Activated CD4-positive, alpha-beta memory T cell treated with anti-CD3 and anti-CD28 coated beads for 36 hours (primary cell): ENCODE results near the gene SPOCD1. TPM values are rescaled to one million over a fixed set of nuclear protein-coding genes. Genes with fewer than 3 reads are reported as not detected.
"Not testable (repeated sequence)": the region's sequence is repeated elsewhere in the genome, so short reads cannot be mapped to it uniquely, and the experiment has no call there.

ENCODE experiments used
- CTCF ChIA-PET: fragments of 350-600 bp; sonication (Branson Sonifier 250); formaldehyde crosslinking; loops from one replicate; lab custom pipeline; 2021; ENCODE audit warnings: antibody characterized with exemption, inconsistent platforms; lab: Charles Lee
- POLR2A ChIA-PET: fragments of 350-600 bp; sonication (Branson Sonifier 250); formaldehyde crosslinking; loops from one replicate; lab custom pipeline; 2021; ENCODE audit warnings: antibody characterized with exemption; lab: Charles Lee
- DNase-seq: peaks from one replicate; pipeline ENCODE4 v3.0.0-alpha.2; 2020
- H3K27ac Mint-ChIP-seq: one replicate; pipeline ENCODE4 v1.8.0; 2021; ENCODE audit warnings: mixed read lengths
- H3K27me3 Mint-ChIP-seq: one replicate; pipeline ENCODE4 v1.8.0; 2021; ENCODE audit warnings: mixed read lengths
- H3K36me3 Mint-ChIP-seq: one replicate; pipeline ENCODE4 v1.8.0; 2021; ENCODE audit warnings: mixed read lengths
- H3K4me1 Mint-ChIP-seq: one replicate; pipeline ENCODE4 v1.8.0; 2021; ENCODE audit warnings: low read depth, mixed read lengths
- H3K4me3 Mint-ChIP-seq: one replicate; pipeline ENCODE4 v1.8.0; 2021; ENCODE audit warnings: mild to moderate bottlenecking, mixed read lengths
- H3K9me3 Mint-ChIP-seq: one replicate; pipeline ENCODE4 v1.8.0; 2021; ENCODE audit warnings: mixed read lengths
- intact Hi-C: fragments of 100-400 bp; cut with micrococcal nuclease; formaldehyde crosslinking; loops from one replicate; pipeline ENCODE4 v1.15.1; 2023
- total RNA-seq, 2 experiments: library from RNA; stranded (reverse); gene quantifications; one replicate each; pipeline ENCODE4 v1.2.3, GENCODE V29; 2021

SPOCD1 gene
- total RNA-seq, 2 experiments from 2014 or later, result 0.73 to 0.78 TPM

GRCh38 chr1:31828926-31829690 is 13.3 kb upstream of the SPOCD1 start:
- Mint-ChIP-seq H3K27ac (no peak overlapping the region), H3K36me3 (no peaks in the 10 kb centered on the region), H3K9me3 (no peaks in the 10 kb centered on the region), H3K4me3 (no peak overlapping the region), H3K4me1 (peaks cover 21% of the 10 kb centered on the region), H3K27me3 (no peaks in the 10 kb centered on the region)
- ChIA-PET CTCF (no interaction called here), POLR2A (interaction anchor here (1.0 kb wide), 1 partner anchor 185 kb away, joined by 5 read pairs; the partner anchor contains the start of gene PEF1)
- no peak for DNase-seq
- intact Hi-C loops, result no loop called here

- POLR2A ChIA-PET, result interaction anchor here (1.5 kb wide), 1 partner anchor 13 kb away, joined by 3 read pairs; no protein-coding TSS in a partner anchor
- Mint-ChIP-seq H3K36me3 (no peaks in the 10 kb centered on the region), H3K4me1 (peaks cover 21% of the 10 kb centered on the region), H3K9me3 (no peaks in the 10 kb centered on the region), H3K4me3 (no peak overlapping the region), H3K27ac (no peak overlapping the region), H3K27me3 (no peaks in the 10 kb centered on the region)
- intact Hi-C loops, result no loop called here
- no peak for DNase-seq
- CTCF ChIA-PET, result no interaction called here
These were observed 12.5 kb upstream of the SPOCD1 start for GRCh38 chr1:31828341-31828740.

- Mint-ChIP-seq H3K27ac (no peak overlapping the region), H3K4me1 (peaks cover 21% of the 10 kb centered on the region), H3K27me3 (no peaks in the 10 kb centered on the region), H3K9me3 (no peaks in the 10 kb centered on the region), H3K4me3 (no peak overlapping the region), H3K36me3 (no peaks in the 10 kb centered on the region)
- intact Hi-C loops, result no loop called here
- ChIA-PET CTCF (interaction anchor here (0.7 kb wide), 1 partner anchor 142 kb away, joined by 4 read pairs; no protein-coding TSS in a partner anchor), POLR2A (no interaction called here)
- DNase-seq, result no peak
These were observed 8.0 kb upstream of the SPOCD1 start for GRCh38 chr1:31823780-31824179.

GRCh38 chr1:31822766-31823165 is 6.9 kb upstream of the SPOCD1 start:
- no peaks in the 10 kb centered on the region for H3K27me3 Mint-ChIP-seq
- H3K36me3 Mint-ChIP-seq, result no peaks in the 10 kb centered on the region
- intact Hi-C loops, result no loop called here
- H3K4me1 Mint-ChIP-seq, result peaks cover 14% of the 10 kb centered on the region
- ChIA-PET CTCF (no interaction called here), POLR2A (no interaction called here)
- no peak overlapping the region for H3K4me3 Mint-ChIP-seq
- no peaks in the 10 kb centered on the region for H3K9me3 Mint-ChIP-seq
- no peak overlapping the region for H3K27ac Mint-ChIP-seq
- no peak for DNase-seq

GRCh38 chr1:31820196-31820595 is 4.4 kb upstream of the SPOCD1 start:
- intact Hi-C loops, H3K4me1 Mint-ChIP-seq, CTCF ChIA-PET: not testable (repeated sequence)

GRCh38 chr1:31818206-31818605 is 2.4 kb upstream of the SPOCD1 start:
- H3K36me3 Mint-ChIP-seq, result no peaks in the 10 kb centered on the region
- H3K4me3 Mint-ChIP-seq, result no peak overlapping the region
- no peaks in the 10 kb centered on the region for H3K27me3 Mint-ChIP-seq
- ChIA-PET CTCF (interaction anchor here (3.6 to 8.9 kb wide), 3 partner anchors 139 to 185 kb away, joined by 19 to 120 read pairs (median 29); no protein-coding TSS in a partner anchor), POLR2A (interaction anchor here (0.8 kb wide), 1 partner anchor 195 kb away, joined by 3 read pairs; the partner anchor contains the start of gene KHDRBS1)
- peaks cover 7% of the 10 kb centered on the region for H3K4me1 Mint-ChIP-seq
- no peak for DNase-seq
- H3K9me3 Mint-ChIP-seq, result no peaks in the 10 kb centered on the region
- no peak overlapping the region for H3K27ac Mint-ChIP-seq
- intact Hi-C loops, result no loop called here

More at GRCh38 chr1:31820196-31820595, 4.4 kb upstream of the SPOCD1 start:
- H3K9me3 Mint-ChIP-seq, H3K36me3 Mint-ChIP-seq, POLR2A ChIA-PET, DNase-seq, H3K27ac Mint-ChIP-seq, H3K27me3 Mint-ChIP-seq, H3K4me3 Mint-ChIP-seq: not testable (repeated sequence)

GRCh38 chr1:31816947-31817346 is 1.1 kb upstream of the SPOCD1 start:
- ChIA-PET CTCF (interaction anchor here (0.6 to 8.9 kb wide), 15 partner anchors 10 to 246 kb away, joined by 3 to 120 read pairs (median 5); no protein-coding TSS in a partner anchor), POLR2A (interaction anchor here (0.7 kb wide), 1 partner anchor 110 kb away, joined by 3 read pairs; no protein-coding TSS in a partner anchor)
- not testable (repeated sequence) for H3K4me1 Mint-ChIP-seq, DNase-seq, H3K27ac Mint-ChIP-seq, H3K4me3 Mint-ChIP-seq, H3K9me3 Mint-ChIP-seq, H3K36me3 Mint-ChIP-seq, H3K27me3 Mint-ChIP-seq
- intact Hi-C loops, result loop anchor here (1.0 kb wide), 1 partner anchor 147 kb away; no protein-coding TSS in a partner anchor

GRCh38 chr1:31816501-31816900 is 679 bp upstream of the SPOCD1 start:
- H3K9me3 Mint-ChIP-seq, H3K27me3 Mint-ChIP-seq, DNase-seq, H3K36me3 Mint-ChIP-seq, H3K4me1 Mint-ChIP-seq, H3K27ac Mint-ChIP-seq, H3K4me3 Mint-ChIP-seq: not testable (repeated sequence)
- ChIA-PET CTCF (interaction anchor here (0.6 to 8.9 kb wide), 19 partner anchors 10 to 246 kb away, joined by 3 to 120 read pairs (median 4); no protein-coding TSS in a partner anchor), POLR2A (interaction anchor here (0.7 kb wide), 1 partner anchor 110 kb away, joined by 3 read pairs; no protein-coding TSS in a partner anchor)
- intact Hi-C loops, result loop anchor here (1.0 kb wide), 1 partner anchor 148 kb away; no protein-coding TSS in a partner anchor

GRCh38 chr1:31815307-31815645 is 546 bp downstream of the SPOCD1 start:
- Mint-ChIP-seq H3K36me3 (no peaks in the 10 kb centered on the region), H3K4me3 (no peak overlapping the region), H3K27ac (no peak overlapping the region), H3K27me3 (no peaks in the 10 kb centered on the region), H3K9me3 (no peaks in the 10 kb centered on the region), H3K4me1 (peaks cover 7% of the 10 kb centered on the region)
- no peak for DNase-seq
- CTCF ChIA-PET, result interaction anchor here (0.6 to 8.9 kb wide), 31 partner anchors 8 to 248 kb away, joined by 3 to 120 read pairs (median 4); partner anchors contain the start of gene PTP4A2
- intact Hi-C loops, result no loop called here
- POLR2A ChIA-PET, result interaction anchor here (1.4 kb wide), 1 partner anchor 142 kb away, joined by 3 read pairs; no protein-coding TSS in a partner anchor

- Mint-ChIP-seq H3K27ac (no peak overlapping the region), H3K36me3 (no peaks in the 10 kb centered on the region), H3K4me3 (no peak overlapping the region), H3K4me1 (peaks cover 7% of the 10 kb centered on the region), H3K9me3 (no peaks in the 10 kb centered on the region), H3K27me3 (no peaks in the 10 kb centered on the region)
- ChIA-PET CTCF (interaction anchor here (0.6 to 8.9 kb wide), 15 partner anchors 13 to 248 kb away, joined by 3 to 120 read pairs (median 4); partner anchors contain the start of gene PTP4A2), POLR2A (interaction anchor here (1.4 kb wide), 1 partner anchor 143 kb away, joined by 3 read pairs; no protein-coding TSS in a partner anchor)
- no peak for DNase-seq
- intact Hi-C loops, result no loop called here
These were observed 1.1 kb downstream of the SPOCD1 start for GRCh38 chr1:31814631-31815306.

GRCh38 chr1:31814041-31814511 is 1.7 kb downstream of the SPOCD1 start:
- Mint-ChIP-seq H3K27ac (no peak overlapping the region), H3K4me3 (no peak overlapping the region), H3K9me3 (no peaks in the 10 kb centered on the region), H3K27me3 (no peaks in the 10 kb centered on the region), H3K4me1 (peaks cover 7% of the 10 kb centered on the region), H3K36me3 (no peaks in the 10 kb centered on the region)
- no peak for DNase-seq
- intact Hi-C loops, result no loop called here
- POLR2A ChIA-PET, result no interaction called here
- CTCF ChIA-PET, result interaction anchor here (1.3 to 8.9 kb wide), 4 partner anchors 22 to 249 kb away, joined by 4 to 120 read pairs (median 14); no protein-coding TSS in a partner anchor
